H1 (cell line): ENCODE results near the gene NAE1. TPM values are rescaled to one million over a fixed set of nuclear protein-coding genes. Genes with fewer than 3 reads are reported as not detected.

ENCODE experiments used
- ATF3 ChIP-seq: IDR thresholded peaks from 2 replicates; pipeline ENCODE4 v1.6.1; 2011; ENCODE audit warnings: low read depth, mild to moderate bottlenecking, low read length; ENCODE audit not compliant: insufficient read depth
- CEBPB ChIP-seq: IDR thresholded peaks from 2 replicates; pipeline ENCODE4 v1.6.1; 2012; ENCODE audit warnings: low read depth, low read length
- CTCF ChIP-seq, 3 experiments: IDR thresholded peaks; 1 replicate in 2 of 3; 2 replicates in 1 of 3; pipeline versions ENCODE4 v1.5.1 to v1.6.1; 2011; ENCODE audit warnings: low read length in 3 of 3, mild to moderate bottlenecking in 3 of 3, inconsistent platforms in 2 of 3, low read depth in 1 of 3, moderate library complexity in 1 of 3; ENCODE audit not compliant: insufficient read depth in 1 of 3; ENCODE audit errors: control extremely low read depth in 1 of 3
- RXRA ChIP-seq: IDR thresholded peaks from 2 replicates; pipeline ENCODE4 v1.6.1; 2011; ENCODE audit warnings: low read depth, mild to moderate bottlenecking, low read length, moderate library complexity; ENCODE audit not compliant: insufficient read depth
- polyA plus RNA-seq, 7 experiments: library from polyadenylated mRNA; depleted of rRNA in 3 of 7; stranded (reverse) in 5 of 7; unstranded in 2 of 7; fragments of >200 nt in 5 of 7; fragments of 200-250 nt in 2 of 7; gene quantifications; 1 replicate in 5 of 7; 2 replicates in 1 of 7; 4 replicates in 1 of 7; pipeline versions ENCODE4 v1.2.1 to v1.2.3, GENCODE V29; 2011 to 2013; ENCODE audit warnings: missing spikeins in 2 of 7, mixed read lengths in 2 of 7
- total RNA-seq: library from RNA; stranded (reverse); fragmentation: NEBNext Ultra II Directional; extraction: Animal tissue kit (Norgen Biotek cat#: 25700); gene quantifications from 2 replicates; pipeline ENCODE4 v1.2.1, GENCODE V29; 2021
- TF ChIP-seq, protein P1 (sequence below): fragments of 300-600 bp; sonication (generic); IDR thresholded peaks from 2 replicates; pipeline ENCODE4 v1.7.1; 2012; ENCODE audit warnings: low read length, moderate library complexity, mild to moderate bottlenecking, inconsistent platforms; ENCODE audit not compliant: insufficient replicate concordance
- TF ChIP-seq, protein P2 (sequence below): IDR thresholded peaks from 2 replicates; pipeline ENCODE4 v1.6.1; 2012; ENCODE audit warnings: low read length, inconsistent platforms

NAE1 gene
- total and polyA plus RNA-seq, 2 of the 8 experiments (the other 6 are each of a cell fraction or from before 2014, with no cell fraction given): 66.6 to 155 TPM

GRCh38 chr16:66834746-66835145, 4.0 kb upstream of the NAE1 start (continued):
- TF ChIP-seq, protein P1, sequence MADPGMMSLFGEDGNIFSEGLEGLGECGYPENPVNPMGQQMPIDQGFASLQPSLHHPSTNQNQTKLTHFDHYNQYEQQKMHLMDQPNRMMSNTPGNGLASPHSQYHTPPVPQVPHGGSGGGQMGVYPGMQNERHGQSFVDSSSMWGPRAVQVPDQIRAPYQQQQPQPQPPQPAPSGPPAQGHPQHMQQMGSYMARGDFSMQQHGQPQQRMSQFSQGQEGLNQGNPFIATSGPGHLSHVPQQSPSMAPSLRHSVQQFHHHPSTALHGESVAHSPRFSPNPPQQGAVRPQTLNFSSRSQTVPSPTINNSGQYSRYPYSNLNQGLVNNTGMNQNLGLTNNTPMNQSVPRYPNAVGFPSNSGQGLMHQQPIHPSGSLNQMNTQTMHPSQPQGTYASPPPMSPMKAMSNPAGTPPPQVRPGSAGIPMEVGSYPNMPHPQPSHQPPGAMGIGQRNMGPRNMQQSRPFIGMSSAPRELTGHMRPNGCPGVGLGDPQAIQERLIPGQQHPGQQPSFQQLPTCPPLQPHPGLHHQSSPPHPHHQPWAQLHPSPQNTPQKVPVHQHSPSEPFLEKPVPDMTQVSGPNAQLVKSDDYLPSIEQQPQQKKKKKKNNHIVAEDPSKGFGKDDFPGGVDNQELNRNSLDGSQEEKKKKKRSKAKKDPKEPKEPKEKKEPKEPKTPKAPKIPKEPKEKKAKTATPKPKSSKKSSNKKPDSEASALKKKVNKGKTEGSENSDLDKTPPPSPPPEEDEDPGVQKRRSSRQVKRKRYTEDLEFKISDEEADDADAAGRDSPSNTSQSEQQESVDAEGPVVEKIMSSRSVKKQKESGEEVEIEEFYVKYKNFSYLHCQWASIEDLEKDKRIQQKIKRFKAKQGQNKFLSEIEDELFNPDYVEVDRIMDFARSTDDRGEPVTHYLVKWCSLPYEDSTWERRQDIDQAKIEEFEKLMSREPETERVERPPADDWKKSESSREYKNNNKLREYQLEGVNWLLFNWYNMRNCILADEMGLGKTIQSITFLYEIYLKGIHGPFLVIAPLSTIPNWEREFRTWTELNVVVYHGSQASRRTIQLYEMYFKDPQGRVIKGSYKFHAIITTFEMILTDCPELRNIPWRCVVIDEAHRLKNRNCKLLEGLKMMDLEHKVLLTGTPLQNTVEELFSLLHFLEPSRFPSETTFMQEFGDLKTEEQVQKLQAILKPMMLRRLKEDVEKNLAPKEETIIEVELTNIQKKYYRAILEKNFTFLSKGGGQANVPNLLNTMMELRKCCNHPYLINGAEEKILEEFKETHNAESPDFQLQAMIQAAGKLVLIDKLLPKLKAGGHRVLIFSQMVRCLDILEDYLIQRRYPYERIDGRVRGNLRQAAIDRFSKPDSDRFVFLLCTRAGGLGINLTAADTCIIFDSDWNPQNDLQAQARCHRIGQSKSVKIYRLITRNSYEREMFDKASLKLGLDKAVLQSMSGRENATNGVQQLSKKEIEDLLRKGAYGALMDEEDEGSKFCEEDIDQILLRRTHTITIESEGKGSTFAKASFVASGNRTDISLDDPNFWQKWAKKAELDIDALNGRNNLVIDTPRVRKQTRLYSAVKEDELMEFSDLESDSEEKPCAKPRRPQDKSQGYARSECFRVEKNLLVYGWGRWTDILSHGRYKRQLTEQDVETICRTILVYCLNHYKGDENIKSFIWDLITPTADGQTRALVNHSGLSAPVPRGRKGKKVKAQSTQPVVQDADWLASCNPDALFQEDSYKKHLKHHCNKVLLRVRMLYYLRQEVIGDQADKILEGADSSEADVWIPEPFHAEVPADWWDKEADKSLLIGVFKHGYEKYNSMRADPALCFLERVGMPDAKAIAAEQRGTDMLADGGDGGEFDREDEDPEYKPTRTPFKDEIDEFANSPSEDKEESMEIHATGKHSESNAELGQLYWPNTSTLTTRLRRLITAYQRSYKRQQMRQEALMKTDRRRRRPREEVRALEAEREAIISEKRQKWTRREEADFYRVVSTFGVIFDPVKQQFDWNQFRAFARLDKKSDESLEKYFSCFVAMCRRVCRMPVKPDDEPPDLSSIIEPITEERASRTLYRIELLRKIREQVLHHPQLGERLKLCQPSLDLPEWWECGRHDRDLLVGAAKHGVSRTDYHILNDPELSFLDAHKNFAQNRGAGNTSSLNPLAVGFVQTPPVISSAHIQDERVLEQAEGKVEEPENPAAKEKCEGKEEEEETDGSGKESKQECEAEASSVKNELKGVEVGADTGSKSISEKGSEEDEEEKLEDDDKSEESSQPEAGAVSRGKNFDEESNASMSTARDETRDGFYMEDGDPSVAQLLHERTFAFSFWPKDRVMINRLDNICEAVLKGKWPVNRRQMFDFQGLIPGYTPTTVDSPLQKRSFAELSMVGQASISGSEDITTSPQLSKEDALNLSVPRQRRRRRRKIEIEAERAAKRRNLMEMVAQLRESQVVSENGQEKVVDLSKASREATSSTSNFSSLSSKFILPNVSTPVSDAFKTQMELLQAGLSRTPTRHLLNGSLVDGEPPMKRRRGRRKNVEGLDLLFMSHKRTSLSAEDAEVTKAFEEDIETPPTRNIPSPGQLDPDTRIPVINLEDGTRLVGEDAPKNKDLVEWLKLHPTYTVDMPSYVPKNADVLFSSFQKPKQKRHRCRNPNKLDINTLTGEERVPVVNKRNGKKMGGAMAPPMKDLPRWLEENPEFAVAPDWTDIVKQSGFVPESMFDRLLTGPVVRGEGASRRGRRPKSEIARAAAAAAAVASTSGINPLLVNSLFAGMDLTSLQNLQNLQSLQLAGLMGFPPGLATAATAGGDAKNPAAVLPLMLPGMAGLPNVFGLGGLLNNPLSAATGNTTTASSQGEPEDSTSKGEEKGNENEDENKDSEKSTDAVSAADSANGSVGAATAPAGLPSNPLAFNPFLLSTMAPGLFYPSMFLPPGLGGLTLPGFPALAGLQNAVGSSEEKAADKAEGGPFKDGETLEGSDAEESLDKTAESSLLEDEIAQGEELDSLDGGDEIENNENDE: no peak
- no peak for TF ChIP-seq ATF3
- TF ChIP-seq CEBPB: no peak
- TF ChIP-seq CTCF (IDR thresholded peaks at IDR 0.05; ENCODE audit: control extremely low read depth in 1 of 3, insufficient read depth in 1 of 3, low read depth in 1 of 3, low read length in 3 of 3): no peak
- no peak for TF ChIP-seq RXRA
- TF ChIP-seq, protein P2, sequence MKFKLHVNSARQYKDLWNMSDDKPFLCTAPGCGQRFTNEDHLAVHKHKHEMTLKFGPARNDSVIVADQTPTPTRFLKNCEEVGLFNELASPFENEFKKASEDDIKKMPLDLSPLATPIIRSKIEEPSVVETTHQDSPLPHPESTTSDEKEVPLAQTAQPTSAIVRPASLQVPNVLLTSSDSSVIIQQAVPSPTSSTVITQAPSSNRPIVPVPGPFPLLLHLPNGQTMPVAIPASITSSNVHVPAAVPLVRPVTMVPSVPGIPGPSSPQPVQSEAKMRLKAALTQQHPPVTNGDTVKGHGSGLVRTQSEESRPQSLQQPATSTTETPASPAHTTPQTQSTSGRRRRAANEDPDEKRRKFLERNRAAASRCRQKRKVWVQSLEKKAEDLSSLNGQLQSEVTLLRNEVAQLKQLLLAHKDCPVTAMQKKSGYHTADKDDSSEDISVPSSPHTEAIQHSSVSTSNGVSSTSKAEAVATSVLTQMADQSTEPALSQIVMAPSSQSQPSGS: no peak
